ENCODE measurements around the gene GUF1.

DNA sequence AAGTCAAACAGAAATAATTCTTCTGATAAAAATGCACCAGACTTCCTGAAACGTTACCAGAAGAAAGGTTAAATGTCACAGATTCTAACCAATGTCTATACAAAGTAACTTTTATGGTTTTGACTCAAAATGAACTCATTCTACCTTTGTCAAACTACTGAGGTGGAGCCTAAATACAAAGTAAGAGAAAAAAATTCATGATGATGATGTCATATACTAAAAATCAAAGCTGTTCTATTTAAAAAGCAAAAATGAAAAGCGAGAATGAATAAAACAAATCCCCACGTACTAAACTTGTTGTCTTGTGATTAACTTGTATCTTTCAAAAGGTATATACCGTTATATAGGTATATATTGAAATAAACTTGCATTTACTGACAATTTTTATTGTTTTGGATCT lies 26.5 kb downstream of the GUF1 start:
- TF ChIP-seq, protein P1, sequence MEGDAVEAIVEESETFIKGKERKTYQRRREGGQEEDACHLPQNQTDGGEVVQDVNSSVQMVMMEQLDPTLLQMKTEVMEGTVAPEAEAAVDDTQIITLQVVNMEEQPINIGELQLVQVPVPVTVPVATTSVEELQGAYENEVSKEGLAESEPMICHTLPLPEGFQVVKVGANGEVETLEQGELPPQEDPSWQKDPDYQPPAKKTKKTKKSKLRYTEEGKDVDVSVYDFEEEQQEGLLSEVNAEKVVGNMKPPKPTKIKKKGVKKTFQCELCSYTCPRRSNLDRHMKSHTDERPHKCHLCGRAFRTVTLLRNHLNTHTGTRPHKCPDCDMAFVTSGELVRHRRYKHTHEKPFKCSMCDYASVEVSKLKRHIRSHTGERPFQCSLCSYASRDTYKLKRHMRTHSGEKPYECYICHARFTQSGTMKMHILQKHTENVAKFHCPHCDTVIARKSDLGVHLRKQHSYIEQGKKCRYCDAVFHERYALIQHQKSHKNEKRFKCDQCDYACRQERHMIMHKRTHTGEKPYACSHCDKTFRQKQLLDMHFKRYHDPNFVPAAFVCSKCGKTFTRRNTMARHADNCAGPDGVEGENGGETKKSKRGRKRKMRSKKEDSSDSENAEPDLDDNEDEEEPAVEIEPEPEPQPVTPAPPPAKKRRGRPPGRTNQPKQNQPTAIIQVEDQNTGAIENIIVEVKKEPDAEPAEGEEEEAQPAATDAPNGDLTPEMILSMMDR (IDR thresholded peaks at IDR 0.05 in 8 of 11, conservative IDR thresholded peaks at IDR 0.05 in 3 of 11), result no peak
- TF ChIP-seq POLR2AphosphoS5 (IDR thresholded peaks at IDR 0.05) (no peak), POLR2A (IDR thresholded peaks at IDR 0.05) (no peak)

Data from spleen (tissue), 7 donors.